Stimulated activated CD8-positive, alpha-beta memory T cell treated with anti-CD3 and anti-CD28 coated beads, Interleukin-15, amount 100 ng/mL, for 48 hours (primary cell): Measurements from ENCODE around the gene RXFP1.

ENCODE experiments used
- DNase-seq, 2 donors: peaks; one replicate each; pipeline ENCODE4 v3.0.0-alpha.2; 2020; ENCODE audit warnings: low read depth in 2 of 2

RXFP1 gene

DNA sequence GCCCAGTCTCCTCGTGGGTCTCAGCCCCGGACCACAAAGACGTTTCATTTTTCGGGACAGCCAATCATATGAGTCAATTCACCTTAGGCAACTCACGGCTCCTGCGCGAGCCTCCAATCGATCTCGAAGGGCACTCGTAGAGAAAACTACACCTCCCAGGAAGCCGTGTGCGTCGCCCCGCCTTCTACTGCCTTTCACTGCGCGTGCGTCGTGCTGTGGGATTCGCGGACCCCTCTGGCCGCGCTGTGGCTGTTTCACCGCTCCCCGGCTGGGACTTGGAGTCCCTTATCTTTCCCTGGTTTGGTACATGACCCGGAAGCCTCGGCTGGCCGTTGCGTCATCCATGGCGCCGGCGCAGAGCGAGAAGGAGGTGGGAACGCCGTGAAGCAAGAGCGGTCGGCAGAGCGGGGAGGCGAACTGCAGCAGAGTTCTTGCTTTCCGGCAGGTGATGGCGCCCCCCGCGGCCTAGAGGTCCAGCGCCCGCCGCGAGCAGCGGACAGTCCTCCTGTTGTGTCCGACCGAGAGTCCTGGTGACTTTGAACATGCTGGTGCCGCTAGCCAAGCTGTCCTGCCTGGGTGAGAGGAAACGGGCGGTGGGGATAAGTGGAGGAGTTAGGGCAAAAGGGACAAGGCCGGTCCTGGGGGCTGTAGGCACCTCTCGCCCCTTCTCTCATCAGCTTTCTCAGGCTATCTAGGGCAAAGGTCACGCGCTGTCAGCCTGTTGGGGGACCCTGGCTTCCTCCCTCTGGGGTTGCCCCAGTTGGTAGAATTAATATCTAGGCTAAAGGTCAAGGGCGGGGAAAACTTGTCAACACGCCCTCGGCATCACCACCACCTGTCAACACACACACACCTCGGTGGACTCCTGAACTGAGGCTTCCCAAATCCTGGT is 150.5 kb downstream of the RXFP1 start, which contains the start of gene ETFDH:
ETFDH (plus strand) TSS at position 382 of the 892 bp plus-strand sequence; CDS start at position 543, 161 bp downstream.
- peak; percentile 97 to 98 for DNase-seq

DNA sequence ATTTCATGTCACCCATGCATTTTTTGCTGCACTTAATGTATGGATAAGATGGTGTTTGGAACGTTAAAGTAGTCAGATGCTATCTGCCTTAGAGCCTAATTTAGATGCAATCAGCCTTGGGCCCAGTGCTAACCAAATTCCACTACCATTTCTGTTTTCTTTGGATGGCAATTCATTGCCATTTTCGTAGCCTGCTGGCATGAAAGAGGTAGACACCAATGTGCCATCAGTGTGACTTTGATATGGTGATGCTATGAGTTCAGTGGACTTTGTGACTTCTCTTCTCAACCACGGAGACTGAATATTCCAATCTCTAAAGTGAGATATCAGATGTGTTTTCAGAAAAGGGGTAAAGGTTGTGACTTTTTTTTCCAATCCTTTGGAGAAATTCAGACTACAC is 152.0 kb downstream of the RXFP1 start:
- no peak for DNase-seq

DNA sequence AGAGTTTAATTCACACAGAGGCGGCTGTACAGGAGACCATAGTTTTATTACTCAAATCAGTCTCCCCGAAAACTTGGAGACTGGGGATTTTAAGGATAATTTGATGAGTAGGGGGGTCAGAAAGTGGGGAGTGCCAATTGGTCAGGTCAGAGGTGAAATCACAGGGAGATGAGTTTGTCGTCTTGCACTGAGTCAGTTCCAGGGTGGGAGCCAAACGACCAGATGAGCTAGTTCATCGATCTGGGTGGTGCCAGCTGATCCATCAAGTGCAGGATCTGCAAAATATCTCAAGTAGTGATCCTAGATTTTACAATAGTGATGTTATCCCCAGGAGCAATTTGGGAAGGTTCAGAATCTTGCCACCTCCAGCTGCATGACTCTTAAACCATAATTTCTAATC is 154.4 kb downstream of the RXFP1 start:
- no peak for DNase-seq

DNA sequence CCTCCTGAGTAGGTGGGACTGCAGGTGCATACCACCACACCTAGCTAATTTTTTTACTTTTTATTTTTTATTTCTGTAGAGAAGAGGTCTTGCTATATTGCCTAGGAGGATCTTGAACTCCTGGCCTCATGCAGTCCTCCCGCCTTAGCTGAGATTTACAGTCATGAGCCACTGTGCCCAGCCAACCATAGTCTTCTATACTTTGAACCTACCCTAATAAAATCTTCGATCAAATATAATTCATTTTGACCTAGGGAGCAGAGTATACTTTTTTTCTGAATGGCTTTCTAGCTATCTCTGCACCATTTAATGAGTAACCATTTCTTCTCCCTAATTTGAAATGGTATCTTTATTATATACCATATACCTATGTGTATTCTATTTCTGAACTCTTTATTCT is 157.1 kb downstream of the RXFP1 start:
- DNase-seq: no peak

DNA sequence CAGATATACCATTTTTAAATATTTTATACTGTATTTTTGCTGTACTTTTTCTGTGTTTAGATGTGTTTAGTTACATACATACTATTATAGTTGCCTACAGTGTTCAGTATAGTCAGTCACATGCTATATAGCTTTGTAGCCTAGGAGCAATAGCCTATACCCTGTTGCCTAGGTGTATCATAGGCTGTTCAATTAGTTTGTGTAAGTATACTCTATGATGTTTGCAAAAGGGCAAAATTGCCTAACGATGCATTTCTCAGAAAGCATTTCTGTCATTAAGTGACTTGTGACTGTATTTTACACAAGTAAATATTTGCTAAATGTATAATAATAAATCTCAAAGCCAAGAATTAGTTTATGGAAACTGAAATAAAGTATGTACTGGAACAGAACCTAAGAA is 159.9 kb downstream of the RXFP1 start:
- DNase-seq: no peak

DNA sequence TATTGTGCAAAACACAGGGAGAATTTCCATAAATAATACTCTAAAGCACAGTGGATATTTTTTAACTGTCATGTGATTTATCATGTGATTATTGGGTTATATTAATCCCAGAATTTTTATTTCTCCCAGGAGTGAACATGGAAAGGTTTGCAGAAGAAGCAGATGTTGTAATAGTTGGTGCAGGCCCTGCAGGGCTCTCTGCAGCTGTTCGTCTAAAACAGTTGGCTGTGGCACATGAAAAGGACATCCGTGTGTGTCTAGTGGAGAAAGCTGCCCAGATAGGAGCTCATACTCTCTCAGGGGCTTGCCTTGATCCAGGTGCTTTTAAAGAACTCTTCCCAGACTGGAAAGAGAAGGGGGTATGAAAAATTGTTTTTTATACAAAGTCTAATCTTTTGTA is 160.4 kb downstream of the RXFP1 start:
- DNase-seq: no peak

DNA sequence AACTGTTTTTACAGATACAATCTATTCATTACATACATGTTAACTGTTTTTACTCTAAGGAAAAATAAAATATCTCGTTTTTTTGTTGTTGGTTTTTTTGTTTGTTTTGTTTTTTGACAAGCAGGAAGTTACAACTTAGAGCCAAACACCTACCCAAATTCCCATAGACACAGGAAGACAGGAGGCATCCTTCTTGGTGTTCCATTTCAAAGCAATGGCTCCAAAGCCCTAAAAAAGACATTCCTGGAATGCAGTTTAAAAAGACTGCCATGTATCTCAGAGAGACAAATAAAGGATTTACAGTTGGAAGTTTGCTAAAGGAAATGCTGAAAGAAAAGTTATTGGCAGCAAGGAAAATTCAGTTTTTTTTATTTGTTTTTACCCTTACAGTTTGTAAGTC is 167.1 kb downstream of the RXFP1 start:
- DNase-seq: no peak
